Loucy (cell line): ENCODE results near the gene EXD3.

Source experiments
- H2AFZ ChIP-seq: fragments of 200-600 bp; sonication (generic); 2 replicates; pipeline ENCODE4 v1.6.0; 2016; ENCODE audit warnings: antibody characterized with exemption, mild to moderate bottlenecking, low read length, moderate library complexity
- H3F3A ChIP-seq: fragments of 200-600 bp; 2 replicates; pipeline ENCODE4 v1.6.0; 2016; ENCODE audit warnings: antibody characterized with exemption, low read depth, mild to moderate bottlenecking
- H3K27me3 ChIP-seq: fragments of 200-600 bp; sonication (generic); 2 replicates; pipeline ENCODE4 v1.6.1; 2014; ENCODE audit warnings: low read length, mild to moderate bottlenecking; ENCODE audit not compliant: insufficient read depth, poor library complexity, severe bottlenecking
- H3K36me3 ChIP-seq: fragments of 200-600 bp; sonication (generic); 2 replicates; pipeline ENCODE4 v1.6.1; 2016; ENCODE audit warnings: low read length; ENCODE audit not compliant: insufficient read depth
- H3K4me1 ChIP-seq: fragments of 200-600 bp; sonication (generic); 2 replicates; pipeline ENCODE4 v1.5.1; 2014; ENCODE audit warnings: low read length, mild to moderate bottlenecking; ENCODE audit not compliant: insufficient read depth, poor library complexity, severe bottlenecking
- H3K4me2 ChIP-seq: fragments of 200-600 bp; sonication (generic); 2 replicates; pipeline ENCODE4 v1.6.0; 2014; ENCODE audit warnings: antibody characterized with exemption, low read length, low read depth, mild to moderate bottlenecking; ENCODE audit not compliant: poor library complexity, severe bottlenecking
- H3K4me3 ChIP-seq: fragments of 200-600 bp; sonication (generic); 2 replicates; pipeline ENCODE4 v1.5.1; 2014; ENCODE audit warnings: low read length, mild to moderate bottlenecking, mixed read lengths; ENCODE audit not compliant: poor library complexity, severe bottlenecking
- H3K79me2 ChIP-seq: fragments of 200-600 bp; sonication (generic); 2 replicates; pipeline ENCODE4 v1.6.1; 2014; ENCODE audit warnings: low read length; ENCODE audit not compliant: insufficient read depth
- H3K9ac ChIP-seq: fragments of 200-600 bp; sonication (generic); 2 replicates; pipeline ENCODE4 v1.6.0; 2014; ENCODE audit warnings: mild to moderate bottlenecking, low read depth, low read length, moderate library complexity; ENCODE audit not compliant: poor library complexity, severe bottlenecking
- H3K9me2 ChIP-seq: fragments of 200-600 bp; sonication (generic); replicated peaks from 2 replicates; pipeline ENCODE4 v1.6.1; 2016; ENCODE audit warnings: low read depth, low read length, mixed read lengths
- H3K9me3 ChIP-seq: fragments of 200-600 bp; sonication (generic); 2 replicates; pipeline ENCODE4 v1.6.1; 2014; ENCODE audit warnings: mild to moderate bottlenecking, antibody characterized with exemption, low read length, low read depth; ENCODE audit not compliant: insufficient read depth
- H4K20me1 ChIP-seq: fragments of 200-600 bp; sonication (generic); 2 replicates; pipeline ENCODE4 v1.6.0; 2014; ENCODE audit warnings: antibody characterized with exemption, low read length, mild to moderate bottlenecking; ENCODE audit not compliant: insufficient read depth, poor library complexity, severe bottlenecking
- CTCF ChIP-seq: fragments of 200-600 bp; sonication (generic); conservative IDR thresholded peaks from 2 replicates; pipeline ENCODE4 v1.5.1; 2014; ENCODE audit warnings: mild to moderate bottlenecking, antibody characterized with exemption, low read length
- EZH2phosphoT487 ChIP-seq: fragments of 200-600 bp; IDR thresholded peaks from 2 replicates; pipeline ENCODE4 v1.6.1; 2018; ENCODE audit warnings: antibody characterized with exemption, mild to moderate bottlenecking, moderate library complexity, borderline replicate concordance

EXD3 gene

GRCh38 chr9:137441289-137441934, 18.4 kb upstream of the EXD3 start, which contains the start of gene ENTPD8:
ENTPD8 (minus strand) TSS chr9:137441357; CDS start chr9:137438285, 3,072 bp downstream.
- no peaks in the 10 kb centered on the region for H3F3A ChIP-seq
- no peaks in the 10 kb centered on the region for H3K79me2 ChIP-seq
- H3K27me3 ChIP-seq: no peaks in the 10 kb centered on the region
- no peaks in the 10 kb centered on the region for H4K20me1 ChIP-seq
- no peak within 1 kb of the TSS for H3K9ac ChIP-seq
- H3K4me3 ChIP-seq: no peak within 1 kb of the TSS
- H3K4me1 ChIP-seq: peaks cover 6% of the 10 kb centered on the region
- no peak within 1 kb of the TSS for H2AFZ ChIP-seq
- TF ChIP-seq EZH2phosphoT487 (no peak), CTCF (no peak)
- no peaks in the 10 kb centered on the region for H3K36me3 ChIP-seq
- no peaks in the 10 kb centered on the region; the same call in 1 of the 2 replicates for H3K9me3 ChIP-seq
- no peaks in the 10 kb centered on the region for H3K9me2 ChIP-seq
- H3K4me2 ChIP-seq: no peak within 1 kb of the TSS

- no peaks in the 10 kb centered on the region for H3K36me3 ChIP-seq
- no peaks in the 10 kb centered on the region for H4K20me1 ChIP-seq
- no peak overlapping the region for H3K4me3 ChIP-seq
- TF ChIP-seq CTCF (no peak), EZH2phosphoT487 (no peak)
- no peaks in the 10 kb centered on the region for H3K27me3 ChIP-seq
- H3K4me1 ChIP-seq: no peaks in the 10 kb centered on the region
- no peaks in the 10 kb centered on the region for H3K9me2 ChIP-seq
- no peaks in the 10 kb centered on the region; the same call in 1 of the 2 replicates for H3K9me3 ChIP-seq
- no peaks in the 10 kb centered on the region for H3F3A ChIP-seq
- no peak overlapping the region for H3K4me2 ChIP-seq
- H2AFZ ChIP-seq: no peak overlapping the region
- no peak overlapping the region for H3K9ac ChIP-seq
- no peaks in the 10 kb centered on the region for H3K79me2 ChIP-seq
These were observed 16.3 kb upstream of the EXD3 start for GRCh38 chr9:137439158-137439714.

- Histone ChIP-seq H3K9me2 (no peaks in the 10 kb centered on the region), H3K79me2 (no peaks in the 10 kb centered on the region), H2AFZ (no peak overlapping the region), H3K9ac (no peak overlapping the region), H3K9me3 (no peaks in the 10 kb centered on the region; the same call in 1 of the 2 replicates), H3K4me1 (no peaks in the 10 kb centered on the region), H3K36me3 (no peaks in the 10 kb centered on the region), H4K20me1 (no peaks in the 10 kb centered on the region), H3F3A (no peaks in the 10 kb centered on the region), H3K4me3 (no peak overlapping the region), H3K4me2 (no peak overlapping the region), H3K27me3 (no peaks in the 10 kb centered on the region)
- TF ChIP-seq CTCF (no peak), EZH2phosphoT487 (no peak)
These were observed 15.7 kb upstream of the EXD3 start for GRCh38 chr9:137438591-137439157.
